GM23338 (cell line): Measurements from ENCODE around the gene NEURL1.

Source experiments
- CTCF ChIP-seq, 2 experiments: fragments of 200-600 bp in 1 of 2; sonication (generic) in 1 of 2; conservative IDR thresholded peaks; 2 replicates each; pipeline versions ENCODE4 v1.5.1 to v1.6.1; 2016 to 2017; ENCODE audit warnings: antibody characterized with exemption in 2 of 2, low read depth in 2 of 2, mild to moderate bottlenecking in 2 of 2, moderate library complexity in 1 of 2
- EZH2 ChIP-seq: fragments of 200-600 bp; sonication (generic); IDR thresholded peaks from one replicate; pipeline ENCODE4 v1.8.0; 2017; ENCODE audit warnings: antibody characterized with exemption, mild to moderate bottlenecking, low read depth; ENCODE audit not compliant: unreplicated experiment

DNA sequence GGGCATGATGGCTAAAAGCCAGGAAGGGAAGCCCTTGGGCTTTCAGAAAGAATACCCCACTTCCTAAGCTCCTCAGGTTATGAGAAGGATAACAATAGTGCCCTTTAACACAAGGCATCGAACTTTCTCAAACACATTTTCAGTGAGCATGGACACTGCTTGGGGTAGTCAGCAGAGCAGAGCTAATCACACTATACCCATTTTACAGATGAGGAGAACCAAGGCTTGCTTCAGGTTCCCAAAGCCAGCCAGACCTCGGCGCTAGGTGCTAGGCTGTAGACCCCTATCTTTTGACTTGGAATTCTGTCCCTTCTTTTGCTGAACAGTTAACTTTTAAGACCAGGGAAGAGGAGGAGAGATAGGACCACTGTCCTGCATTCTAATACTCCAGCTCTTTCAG is 1.8 kb downstream of the NEURL1 start:
- TF ChIP-seq EZH2: no peak
- TF ChIP-seq CTCF (conservative IDR thresholded peaks at IDR 0.05; ENCODE audit: low read depth in 2 of 2): no peak
